ENCODE measurements around the gene FGF9.

- TF ChIP-seq CTCF (IDR thresholded peaks at IDR 0.05) (no peak), ZFX (IDR thresholded peaks at IDR 0.05; ENCODE audit: borderline replicate concordance) (no peak)
Measured at GRCh38 chr13:21695546-21695945, 24.7 kb downstream of the FGF9 start.
